Pancreas (tissue), 10 donors: Measurements from ENCODE around the gene ZFHX2. TPM values are rescaled to one million over a fixed set of nuclear protein-coding genes. Genes with fewer than 3 reads are reported as not detected.

Experiments
- ATAC-seq, 4 donors: fragments of 200-7000 bp; cut with Tn5 transposase; one replicate each; pipeline versions ENCODE4 v1.8.0 to v1.9.1; 2020; ENCODE audit warnings: mild to moderate bottlenecking in 4 of 4, moderate library complexity in 4 of 4
- DNase-seq, 6 donors: peaks; one replicate each; pipeline ENCODE4 v3.0.0-alpha.2; 2020
- FAIRE-seq: peaks from 2 replicates; lab custom pipeline; 2012; peaks lifted over from hg19 to GRCh38; lab: Jason Lieb, UNC
- H3K27ac ChIP-seq, 4 donors: fragments of 200-600 bp; sonication (generic); 1 replicate in 3 of 4; 2 replicates in 1 of 4; pipeline versions ENCODE4 v1.5.0 to v1.8.0; 2020
- H3K27me3 ChIP-seq, 4 donors: fragments of 200-600 bp; one replicate each; pipeline ENCODE4 v1.8.0; 2021
- H3K36me3 ChIP-seq, 3 donors: fragments of 200-600 bp; sonication (generic) in 1 of 3; one replicate each; pipeline versions ENCODE4 v1.5.0 to v1.8.0; 2020 to 2021
- H3K4me1 ChIP-seq, 3 donors: fragments of 200-600 bp; one replicate each; pipeline ENCODE4 v1.8.0; 2021
- H3K4me3 ChIP-seq, 4 donors: fragments of 200-600 bp; sonication (generic) in 2 of 4; one replicate each; pipeline versions ENCODE4 v1.5.0 to v1.8.0; 2020 to 2021
- H3K9me3 ChIP-seq, 4 donors: fragments of 200-600 bp; one replicate each; pipeline ENCODE4 v1.8.0; 2021
- WGBS, 2 donors: extraction: QIAGEN DNeasy Blood & Tissue Kit; methylation state at CpG; one replicate each; pipeline ENCODE4 v1.1.7; 2013; 5-methylcytosine and 5-hydroxymethylcytosine counted together
- intact Hi-C, 3 donors: fragments of 100-400 bp; cut with DNase I; formaldehyde crosslinking; loops; one replicate each; pipeline versions ENCODE4 v1.11.1 to v1.14.2; 2022
- polyA plus RNA-seq, 2 donors: library from polyadenylated mRNA; stranded (reverse); fragments of 200-250 nt; gene quantifications; one replicate each; pipeline ENCODE4 v1.2.3, GENCODE V29; 2013
- total RNA-seq, 6 donors: library from RNA; stranded (reverse); fragmentation: NEBNext Ultra II Directional in 4 of 6; extraction: Animal tissue kit (Norgen Biotek cat#: 25700) in 4 of 6; gene quantifications; one replicate each; pipeline versions ENCODE4 v1.2.1 to v1.2.4, GENCODE V29; 2021 to 2023
- TF ChIP-seq, protein P1 (sequence below), 4 donors: fragments of 200-600 bp; sonication (generic) in 3 of 4; IDR thresholded peaks; one replicate each; pipeline versions ENCODE4 v1.5.0 to v1.8.0; 2021; ENCODE audit warnings: antibody characterized with exemption in 4 of 4
- donor health status: healthy with polysubstance abuse.
- donor health status: DM: no; HTN: no; CAD: no; lungs with moderate emphysema.
- donor health status: DM: no; HTN: no; CAD: no.
- donor health status: control.
- donor health status: control.
- donor health status: Bipolar disorder and iron deficiency.
- donor health status: DM: yes; HTN: yes; CAD: no.
- donor health status: DM: no; HTN: no; CAD: no.
- donor health status: DM: no; HTN: no; CAD: no.
- donor health status: DM: yes; HTN: yes; CAD: no.

Gene ZFHX2
- total and polyA plus RNA-seq, 8 donors, result 0.63 to 3.8 (median 1.2) TPM

DNA sequence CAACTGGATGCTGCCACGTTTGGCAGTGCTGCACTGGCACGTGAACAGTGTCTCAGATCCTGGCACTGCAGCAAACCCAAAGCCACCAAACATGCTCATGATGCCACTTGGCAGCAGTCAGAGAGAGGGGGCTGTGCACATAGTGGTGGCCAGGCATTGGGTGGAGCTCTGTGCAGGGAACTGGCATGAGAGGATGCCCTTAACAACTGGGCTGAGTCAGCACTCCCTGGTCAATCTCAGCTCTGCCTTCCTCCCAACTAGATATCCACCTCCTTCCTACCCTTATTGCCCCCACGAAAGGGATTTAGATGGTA is 37.0 kb downstream of the ZFHX2 start:
- WGBS, 2 donors, result 52 to 82% methylated on average over 3 of the region's 3 CpGs
- H3K4me1 ChIP-seq, result no peaks in the 10 kb centered on the region
- H3K27ac ChIP-seq, result no peak overlapping the region
- FAIRE-seq, result no peak
- ATAC-seq, result no peak
- no peaks in the 10 kb centered on the region for H3K36me3 ChIP-seq
- TF ChIP-seq, protein P1, sequence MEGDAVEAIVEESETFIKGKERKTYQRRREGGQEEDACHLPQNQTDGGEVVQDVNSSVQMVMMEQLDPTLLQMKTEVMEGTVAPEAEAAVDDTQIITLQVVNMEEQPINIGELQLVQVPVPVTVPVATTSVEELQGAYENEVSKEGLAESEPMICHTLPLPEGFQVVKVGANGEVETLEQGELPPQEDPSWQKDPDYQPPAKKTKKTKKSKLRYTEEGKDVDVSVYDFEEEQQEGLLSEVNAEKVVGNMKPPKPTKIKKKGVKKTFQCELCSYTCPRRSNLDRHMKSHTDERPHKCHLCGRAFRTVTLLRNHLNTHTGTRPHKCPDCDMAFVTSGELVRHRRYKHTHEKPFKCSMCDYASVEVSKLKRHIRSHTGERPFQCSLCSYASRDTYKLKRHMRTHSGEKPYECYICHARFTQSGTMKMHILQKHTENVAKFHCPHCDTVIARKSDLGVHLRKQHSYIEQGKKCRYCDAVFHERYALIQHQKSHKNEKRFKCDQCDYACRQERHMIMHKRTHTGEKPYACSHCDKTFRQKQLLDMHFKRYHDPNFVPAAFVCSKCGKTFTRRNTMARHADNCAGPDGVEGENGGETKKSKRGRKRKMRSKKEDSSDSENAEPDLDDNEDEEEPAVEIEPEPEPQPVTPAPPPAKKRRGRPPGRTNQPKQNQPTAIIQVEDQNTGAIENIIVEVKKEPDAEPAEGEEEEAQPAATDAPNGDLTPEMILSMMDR (IDR thresholded peaks at IDR 0.05), result no peak
- H3K4me3 ChIP-seq, result no peak overlapping the region
- no peaks in the 10 kb centered on the region for H3K27me3 ChIP-seq
- no peak for DNase-seq
- intact Hi-C loops, result no loop called here
- no peaks in the 10 kb centered on the region for H3K9me3 ChIP-seq

DNA sequence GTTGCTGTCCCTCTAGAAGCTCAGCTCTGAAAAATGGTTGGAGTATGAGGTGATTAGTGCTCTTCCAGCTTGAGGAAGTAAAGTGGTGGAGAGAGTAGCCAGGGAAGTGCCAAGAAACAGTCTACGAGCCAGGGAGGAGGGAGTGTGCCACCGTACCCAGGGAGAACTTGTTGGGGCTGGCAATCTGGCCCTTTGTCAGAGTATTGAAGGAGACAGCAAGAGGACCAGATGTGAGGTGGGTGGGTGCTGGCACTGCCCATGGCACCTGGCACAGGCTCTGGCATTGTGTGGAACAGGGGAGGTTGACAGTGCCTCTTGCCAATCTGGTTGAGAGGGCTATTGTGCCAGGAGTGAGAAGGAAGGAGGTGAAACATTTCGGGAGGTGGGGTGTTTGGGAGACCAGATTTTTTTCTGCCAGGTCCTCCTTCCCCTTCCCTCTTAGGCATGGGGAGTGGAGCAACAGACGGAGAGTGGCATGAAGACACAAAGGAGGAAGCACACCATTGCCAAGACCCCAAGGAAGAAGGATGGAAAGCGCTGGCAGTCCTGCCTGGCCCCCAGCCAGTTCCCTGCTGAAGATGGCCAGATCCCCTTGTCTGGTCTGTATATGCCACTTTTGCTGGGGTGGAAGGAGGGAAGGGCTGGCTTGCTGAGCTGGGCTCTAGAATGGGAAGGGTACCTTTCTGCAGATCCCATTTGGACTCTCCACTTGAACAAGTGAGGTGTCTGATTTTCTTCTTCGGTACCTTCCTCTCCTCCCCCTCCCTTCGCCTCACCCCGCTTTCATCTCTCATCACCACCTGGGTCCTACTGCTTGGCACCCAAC is 37.5 kb downstream of the ZFHX2 start:
- TF ChIP-seq, protein P1 (IDR thresholded peaks at IDR 0.05), result no peak
- no peak overlapping the region for H3K4me3 ChIP-seq
- WGBS, 2 donors, result 89 to 92% methylated on average over 8 of the region's 8 CpGs
- no peaks in the 10 kb centered on the region for H3K27me3 ChIP-seq
- no peak for ATAC-seq
- intact Hi-C loops, result no loop called here
- H3K9me3 ChIP-seq, result no peaks in the 10 kb centered on the region
- no peak for DNase-seq
- FAIRE-seq, result no peak
- H3K36me3 ChIP-seq, result no peaks in the 10 kb centered on the region
- no peak overlapping the region for H3K27ac ChIP-seq
- no peaks in the 10 kb centered on the region for H3K4me1 ChIP-seq

- no peak overlapping the region for H3K4me3 ChIP-seq
- 83 to 88% methylated on average over 21 to 25 of the region's 25 CpGs for WGBS, 2 donors
- FAIRE-seq, result no peak
- intact Hi-C loops, result no loop called here
- H3K4me1 ChIP-seq, result no peaks in the 10 kb centered on the region
- no peaks in the 10 kb centered on the region for H3K27me3 ChIP-seq
- peak in 1 of 6 donors; percentile 47 for DNase-seq
- H3K27ac ChIP-seq, result no peak overlapping the region
- H3K9me3 ChIP-seq, result no peaks in the 10 kb centered on the region
- peak in 2 of 4 donors; percentile 69 to 76 for ATAC-seq
- TF ChIP-seq, protein P1 (IDR thresholded peaks at IDR 0.05), result no peak
- H3K36me3 ChIP-seq, result no peaks in the 10 kb centered on the region
Observed at GRCh38 chr14:23513005-23513817, 38.4 kb downstream of the ZFHX2 start.

- intact Hi-C loops, result no loop called here
- no peak overlapping the region for H3K4me3 ChIP-seq
Observed at GRCh38 chr14:23512156-23512555, 39.4 kb downstream of the ZFHX2 start.

More at GRCh38 chr14:23512156-23512555, 39.4 kb downstream of the ZFHX2 start:
- H3K9me3 ChIP-seq, result no peaks in the 10 kb centered on the region
- FAIRE-seq, result no peak
- TF ChIP-seq, protein P1 (IDR thresholded peaks at IDR 0.05), result no peak
- 56 to 60% methylated on average over 13 of the region's 13 CpGs for WGBS, 2 donors
- H3K27ac ChIP-seq, result no peak overlapping the region
- no peaks in the 10 kb centered on the region for H3K36me3 ChIP-seq
- H3K4me1 ChIP-seq, result no peaks in the 10 kb centered on the region
- DNase-seq, result no peak
- no peaks in the 10 kb centered on the region for H3K27me3 ChIP-seq
- ATAC-seq, result peak in 1 of 4 donors; percentile 28
